Neural progenitor cell (in vitro differentiated cells): ENCODE data around the gene SH3TC1. TPM values are rescaled to one million over a fixed set of nuclear protein-coding genes. Genes with fewer than 3 reads are reported as not detected.

Source experiments
- DNase-seq: peaks from one replicate; pipeline ENCODE4 v3.0.0-alpha.2; 2016; ENCODE audit warnings: low spot score
- H2AFZ ChIP-seq: fragments of 200-600 bp; sonication (generic); replicated peaks from 2 replicates; pipeline ENCODE4 v1.6.1; 2016; ENCODE audit warnings: antibody characterized with exemption
- H3F3A ChIP-seq: fragments of 200-600 bp; sonication (generic); 2 replicates; pipeline ENCODE4 v1.6.1; 2016; ENCODE audit warnings: antibody characterized with exemption, low read depth
- H3K27ac ChIP-seq: fragments of 200-600 bp; sonication (generic); 2 replicates; pipeline ENCODE4 v1.5.1; 2016; ENCODE audit warnings: mild to moderate bottlenecking
- H3K27me3 ChIP-seq: fragments of 200-600 bp; sonication (generic); 2 replicates; pipeline ENCODE4 v1.6.1; 2016; ENCODE audit warnings: mild to moderate bottlenecking, moderate library complexity
- H3K36me3 ChIP-seq: fragments of 200-600 bp; sonication (generic); 2 replicates; pipeline ENCODE4 v1.5.1; 2016
- H3K4me1 ChIP-seq: fragments of 200-600 bp; sonication (generic); 2 replicates; pipeline ENCODE4 v1.6.1; 2016; ENCODE audit warnings: mixed run types
- H3K4me2 ChIP-seq: fragments of 200-600 bp; sonication (generic); 2 replicates; pipeline ENCODE4 v1.6.1; 2016
- H3K4me3 ChIP-seq: fragments of 200-600 bp; sonication (generic); 2 replicates; pipeline ENCODE4 v1.5.1; 2016
- H3K79me2 ChIP-seq: fragments of 200-600 bp; sonication (generic); 2 replicates; pipeline ENCODE4 v1.6.1; 2016; ENCODE audit warnings: low read depth
- H3K9ac ChIP-seq: fragments of 200-600 bp; sonication (generic); 2 replicates; pipeline ENCODE4 v1.6.1; 2016
- H3K9me3 ChIP-seq: fragments of 200-600 bp; sonication (generic); 2 replicates; pipeline ENCODE4 v1.5.1; 2016; ENCODE audit warnings: low read depth
- H4K20me1 ChIP-seq: fragments of 200-600 bp; sonication (generic); 2 replicates; pipeline ENCODE4 v1.6.1; 2016; ENCODE audit warnings: low read depth
- H3K27ac Mint-ChIP-seq: 3 replicates; pipeline ENCODE4 v1.8.0; 2021; ENCODE audit warnings: mixed read lengths
- H3K27me3 Mint-ChIP-seq: 2 replicates; pipeline ENCODE4 v1.8.0; 2022; ENCODE audit warnings: low read depth, mild to moderate bottlenecking, inconsistent platforms, moderate library complexity, mixed read lengths; ENCODE audit not compliant: insufficient read depth
- H3K36me3 Mint-ChIP-seq: 3 replicates; pipeline ENCODE4 v1.8.0; 2021; ENCODE audit warnings: mixed read lengths
- H3K4me1 Mint-ChIP-seq: 3 replicates; pipeline ENCODE4 v1.8.0; 2021; ENCODE audit warnings: mixed read lengths
- H3K4me3 Mint-ChIP-seq: 3 replicates; pipeline ENCODE4 v1.8.0; 2021; ENCODE audit warnings: mild to moderate bottlenecking, moderate library complexity, mixed read lengths
- H3K9me3 Mint-ChIP-seq: 3 replicates; pipeline ENCODE4 v1.8.0; 2020; ENCODE audit warnings: mixed read lengths
- CTCF ChIP-seq: fragments of 200-600 bp; sonication (generic); IDR thresholded peaks from 2 replicates; pipeline ENCODE4 v1.5.1; 2017; ENCODE audit warnings: antibody characterized with exemption, mild to moderate bottlenecking
- EZH2 ChIP-seq: fragments of 200-600 bp; sonication (generic); IDR thresholded peaks from 2 replicates; pipeline ENCODE4 v1.6.1; 2017; ENCODE audit warnings: antibody characterized with exemption, mild to moderate bottlenecking, moderate library complexity
- EZH2phosphoT487 ChIP-seq: fragments of 200-600 bp; sonication (generic); IDR thresholded peaks from 2 replicates; pipeline ENCODE4 v1.6.1; 2017; ENCODE audit warnings: antibody characterized with exemption
- total RNA-seq: library from RNA; depleted of rRNA; stranded (reverse); fragments of >200 nt; gene quantifications from 2 replicates; pipeline ENCODE4 v1.2.3, GENCODE V29; 2015; ENCODE audit warnings: low replicate concordance

The SH3TC1 gene
- total RNA-seq, 1 donor from 2014 or later = 0.22 TPM

- no peaks in the 10 kb centered on the region for H3K4me1 ChIP-seq
- Mint-ChIP-seq H3K27me3 (no peaks in the 10 kb centered on the region), H3K4me3 (no peak overlapping the region), H3K27ac (no peak overlapping the region), H3K36me3 (no peaks in the 10 kb centered on the region), H3K9me3 (no peaks in the 10 kb centered on the region), H3K4me1 (peaks cover 21% of the 10 kb centered on the region)
- H3K36me3 ChIP-seq = no peaks in the 10 kb centered on the region
- no peak for DNase-seq
- peaks cover 2% of the 10 kb centered on the region for H3F3A ChIP-seq
- TF ChIP-seq CTCF = no peak
- no peak for TF ChIP-seq EZH2phosphoT487
- TF ChIP-seq EZH2 = no peak
- no peaks in the 10 kb centered on the region for H3K9me3 ChIP-seq
- H3K27ac ChIP-seq = no peak overlapping the region
- no peak overlapping the region for H3K4me3 ChIP-seq
- no peak overlapping the region for H3K9ac ChIP-seq
- no peak overlapping the region for H2AFZ ChIP-seq
- H3K27me3 ChIP-seq = no peaks in the 10 kb centered on the region
- H4K20me1 ChIP-seq = no peaks in the 10 kb centered on the region
- no peaks in the 10 kb centered on the region for H3K79me2 ChIP-seq
- H3K4me2 ChIP-seq = no peak overlapping the region
These were observed 3.7 kb upstream of the SH3TC1 start for GRCh38 chr4:8195431-8195830.

DNA sequence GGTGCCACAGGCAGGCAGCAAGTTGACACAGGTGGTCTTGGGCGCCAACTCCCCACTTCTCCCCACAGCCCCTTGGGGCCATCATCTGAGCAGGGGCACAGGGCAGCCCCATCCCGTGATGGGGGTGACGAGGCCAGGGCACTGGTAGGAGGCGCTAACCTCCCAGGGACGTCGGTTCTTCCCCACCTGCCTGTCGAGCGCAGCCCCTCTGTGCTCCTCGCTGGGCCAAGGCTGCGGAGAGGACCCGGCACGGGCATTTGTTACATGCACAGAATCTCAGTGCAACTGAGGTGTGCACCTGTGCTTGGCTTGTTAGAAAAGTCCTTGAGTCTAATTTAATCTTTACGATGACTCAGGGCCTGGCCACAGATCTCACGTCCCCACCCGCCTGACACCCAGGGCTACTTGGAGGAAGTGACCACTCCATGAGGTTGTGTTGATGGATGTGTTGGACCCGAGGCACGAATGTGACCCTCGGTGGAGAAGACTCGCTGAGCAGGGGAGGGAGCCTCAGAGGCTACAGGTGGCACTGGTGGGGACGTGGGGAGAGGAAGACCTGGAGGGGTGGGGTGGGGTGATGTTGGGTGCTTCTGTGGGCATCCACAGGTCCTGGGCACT is 3.1 kb upstream of the SH3TC1 start:
- no peak for DNase-seq
- H3K4me2 ChIP-seq = no peak overlapping the region
- no peaks in the 10 kb centered on the region for H3K9me3 ChIP-seq
- no peak overlapping the region for H3K4me3 Mint-ChIP-seq
- no peaks in the 10 kb centered on the region for H3K36me3 Mint-ChIP-seq
- H3K36me3 ChIP-seq = no peaks in the 10 kb centered on the region
- TF ChIP-seq EZH2 (no peak), EZH2phosphoT487 (no peak), CTCF (no peak)
- no peaks in the 10 kb centered on the region for H3K4me1 ChIP-seq
- H3F3A ChIP-seq = peaks cover 2% of the 10 kb centered on the region
- no peak overlapping the region for H2AFZ ChIP-seq
- no peaks in the 10 kb centered on the region for H4K20me1 ChIP-seq
- no peaks in the 10 kb centered on the region for H3K9me3 Mint-ChIP-seq
- H3K27ac Mint-ChIP-seq = no peak overlapping the region
- H3K27me3 ChIP-seq = no peaks in the 10 kb centered on the region
- no peaks in the 10 kb centered on the region for H3K27me3 Mint-ChIP-seq
- no peak overlapping the region for H3K4me3 ChIP-seq
- peaks cover 24% of the 10 kb centered on the region for H3K4me1 Mint-ChIP-seq
- no peak overlapping the region for H3K9ac ChIP-seq
- H3K27ac ChIP-seq = no peak overlapping the region
- H3K79me2 ChIP-seq = no peaks in the 10 kb centered on the region

- no peak overlapping the region for H3K4me3 Mint-ChIP-seq
- peaks cover 2% of the 10 kb centered on the region for H3F3A ChIP-seq
- no peaks in the 10 kb centered on the region for H3K36me3 Mint-ChIP-seq
- no peaks in the 10 kb centered on the region for H3K9me3 ChIP-seq
- no peak overlapping the region for H3K4me2 ChIP-seq
- peaks cover 2% of the 10 kb centered on the region for H3K27me3 Mint-ChIP-seq
- H3K79me2 ChIP-seq = no peaks in the 10 kb centered on the region
- DNase-seq = no peak
- H3K9ac ChIP-seq = no peak overlapping the region
- no peak overlapping the region for H3K27ac ChIP-seq
- no peak overlapping the region for H3K4me3 ChIP-seq
- H3K4me1 Mint-ChIP-seq = peaks cover 25% of the 10 kb centered on the region
- no peaks in the 10 kb centered on the region for H4K20me1 ChIP-seq
- TF ChIP-seq EZH2 (no peak), EZH2phosphoT487 (no peak), CTCF (no peak)
- H3K9me3 Mint-ChIP-seq = no peaks in the 10 kb centered on the region
- no peak overlapping the region for H3K27ac Mint-ChIP-seq
- no peaks in the 10 kb centered on the region for H3K4me1 ChIP-seq
- no peaks in the 10 kb centered on the region for H3K27me3 ChIP-seq
- H2AFZ ChIP-seq = no peak overlapping the region
- no peaks in the 10 kb centered on the region for H3K36me3 ChIP-seq
These were observed 1.6 kb upstream of the SH3TC1 start for GRCh38 chr4:8197521-8197920.
